ENCODE measurements around the gene CHCHD6.
A peak's percentile ranks its signal among the peaks of the same experiment; 100 is the strongest.

CHCHD6 gene

DNA sequence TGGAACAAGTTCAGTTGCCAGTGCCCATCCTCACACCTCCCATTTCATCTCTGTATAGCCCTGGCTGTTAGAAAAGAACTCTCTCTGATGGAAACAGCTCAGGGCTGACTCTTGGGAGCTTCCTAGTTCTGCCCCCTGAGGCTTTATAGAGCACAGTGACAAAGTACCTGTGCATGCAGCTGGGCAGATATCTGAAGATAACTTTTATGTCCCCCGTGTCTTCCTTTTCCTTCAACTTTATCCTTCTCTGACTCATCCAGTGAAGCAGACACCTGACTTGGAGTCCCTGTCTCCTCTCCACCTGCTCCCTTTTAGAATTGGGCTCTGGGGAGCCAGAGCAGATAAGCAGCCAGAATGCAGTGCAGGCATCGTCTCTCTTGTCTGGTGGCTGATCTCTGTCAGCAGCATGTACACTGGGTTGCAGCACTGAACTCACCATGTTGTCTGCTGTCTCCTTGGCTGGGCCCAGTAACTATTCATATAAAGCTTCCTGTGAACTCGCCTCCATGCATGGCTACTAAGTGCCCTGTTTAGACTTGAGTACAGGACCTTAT lies 225.0 kb downstream of the CHCHD6 start:
- no peak for DNase-seq

DNA sequence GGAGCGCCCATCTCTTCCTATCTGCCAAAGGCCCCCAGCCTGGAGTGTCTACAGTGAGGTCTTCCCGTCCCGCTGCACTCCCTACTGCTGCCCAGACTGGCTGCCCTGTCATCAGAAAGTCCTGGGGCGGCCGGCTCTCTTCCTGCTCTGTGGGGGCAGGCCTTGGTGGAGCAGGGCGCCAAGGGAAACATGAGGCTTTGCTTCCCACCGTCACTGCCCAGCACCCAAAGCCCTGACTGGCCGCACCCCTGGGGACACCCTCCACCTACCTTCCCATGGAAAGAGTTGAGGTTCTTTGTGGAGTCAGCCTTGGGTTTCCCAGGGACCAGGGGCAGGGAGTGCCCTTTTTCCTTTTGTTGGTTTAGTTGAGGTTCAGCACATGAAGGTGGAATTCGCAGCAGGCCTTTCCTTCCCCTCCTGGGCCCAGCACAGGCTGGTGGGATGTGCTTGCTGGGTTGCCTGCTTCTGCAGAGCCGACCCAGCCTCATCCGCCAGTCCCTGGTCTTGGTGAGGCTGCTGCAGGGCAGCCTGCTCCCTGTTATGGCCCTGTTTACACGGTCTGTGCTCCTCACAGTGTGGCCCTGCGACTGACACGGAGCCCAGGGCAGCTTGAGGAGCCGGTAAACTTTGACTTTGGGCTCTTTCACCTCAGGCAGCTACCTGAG lies 227.0 kb downstream of the CHCHD6 start:
- no peak for DNase-seq

GRCh38 chr3:126931806-126932187 lies 227.8 kb downstream of the CHCHD6 start:
- DNase-seq = no peak

GRCh38 chr3:126932188-126932931 lies 228.3 kb downstream of the CHCHD6 start:
- DNase-seq = no peak

- peak; percentile 5 for DNase-seq
Measured at GRCh38 chr3:126934031-126934531, 230.0 kb downstream of the CHCHD6 start.

GRCh38 chr3:126934991-126935390 lies 231.0 kb downstream of the CHCHD6 start:
- DNase-seq = no peak

- DNase-seq = no peak
Measured at GRCh38 chr3:126935756-126936509, 231.9 kb downstream of the CHCHD6 start.

- no peak for DNase-seq
Measured at GRCh38 chr3:126936853-126937425, 232.9 kb downstream of the CHCHD6 start.

GRCh38 chr3:126937533-126937932 lies 233.5 kb downstream of the CHCHD6 start:
- no peak for DNase-seq

GRCh38 chr3:126937973-126938372 lies 233.9 kb downstream of the CHCHD6 start:
- DNase-seq = no peak

- no peak for DNase-seq
Measured at GRCh38 chr3:126938520-126939337, 234.7 kb downstream of the CHCHD6 start.

- DNase-seq = no peak
Measured at GRCh38 chr3:126939338-126939718, 235.3 kb downstream of the CHCHD6 start.

GRCh38 chr3:126939733-126940132 lies 235.7 kb downstream of the CHCHD6 start:
- DNase-seq = no peak

DNA sequence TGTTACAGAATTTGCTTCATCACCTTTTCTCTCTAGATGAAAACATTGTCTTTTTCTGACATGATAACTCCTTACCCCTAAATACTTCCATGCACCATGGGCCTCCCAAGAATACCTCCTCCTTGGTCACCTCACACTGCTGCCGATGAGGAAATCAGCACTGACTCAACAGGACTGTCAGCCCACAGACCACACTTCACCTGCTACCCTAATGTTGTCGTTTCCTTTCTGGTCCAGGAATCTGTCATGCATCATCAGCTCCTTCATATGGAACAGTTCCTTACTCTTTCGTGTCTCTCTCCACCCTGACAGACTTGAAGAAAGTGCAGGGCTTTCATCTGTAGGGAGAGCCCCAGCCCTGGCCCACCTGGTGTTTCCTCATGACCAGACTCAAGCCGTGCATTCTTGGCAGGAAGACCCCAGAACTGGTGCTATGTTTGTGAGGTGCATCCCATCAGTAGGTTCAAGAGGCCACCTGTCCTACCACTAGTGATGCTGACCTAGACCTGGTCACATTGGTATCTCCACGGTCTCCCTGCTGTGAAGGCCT lies 237.8 kb downstream of the CHCHD6 start:
- DNase-seq = no peak

DNA sequence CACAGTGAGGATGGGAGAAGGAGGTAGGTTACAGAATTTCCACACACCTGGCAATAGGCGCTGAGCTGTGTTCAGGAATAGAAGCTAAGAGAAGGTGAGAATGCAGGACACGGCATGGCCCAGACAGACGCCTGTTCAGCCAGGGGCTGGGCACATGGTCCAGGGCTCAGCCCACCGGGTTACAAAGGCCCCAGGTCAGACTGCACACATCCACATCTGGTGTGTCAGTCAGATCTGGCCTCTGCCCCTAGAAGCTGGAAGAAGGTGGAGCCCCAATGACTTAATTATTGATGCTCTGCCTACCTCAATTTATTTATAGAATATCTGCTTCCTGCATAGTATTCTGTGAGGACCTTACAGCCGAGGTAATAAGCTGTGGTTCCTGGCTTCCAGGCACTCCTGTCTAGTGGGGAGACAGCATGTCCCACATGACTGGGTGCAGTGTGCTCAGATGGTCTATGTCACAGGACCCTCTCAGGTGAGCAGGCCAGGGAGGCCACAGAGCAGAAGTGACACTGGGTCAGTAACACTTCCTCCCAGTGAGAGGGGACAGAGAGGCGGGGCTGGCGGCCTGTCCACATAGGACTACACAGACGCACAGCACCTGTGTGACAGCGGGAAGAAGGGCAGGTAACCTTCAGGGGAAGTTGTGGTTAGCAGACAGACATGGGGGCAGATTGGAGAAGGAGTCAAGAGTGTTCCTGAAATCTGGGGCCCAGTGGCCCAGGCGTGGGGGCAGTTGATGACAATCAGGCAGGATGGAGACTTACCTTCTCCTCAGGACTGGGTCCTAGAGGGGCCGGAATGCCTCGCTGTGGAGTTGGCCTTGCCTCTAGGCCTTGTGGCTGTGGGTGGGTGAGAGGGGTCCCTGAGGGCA lies 240.3 kb downstream of the CHCHD6 start:
- DNase-seq = no peak

- DNase-seq = no peak
Measured at GRCh38 chr3:126945171-126945721, 241.2 kb downstream of the CHCHD6 start.

DNA sequence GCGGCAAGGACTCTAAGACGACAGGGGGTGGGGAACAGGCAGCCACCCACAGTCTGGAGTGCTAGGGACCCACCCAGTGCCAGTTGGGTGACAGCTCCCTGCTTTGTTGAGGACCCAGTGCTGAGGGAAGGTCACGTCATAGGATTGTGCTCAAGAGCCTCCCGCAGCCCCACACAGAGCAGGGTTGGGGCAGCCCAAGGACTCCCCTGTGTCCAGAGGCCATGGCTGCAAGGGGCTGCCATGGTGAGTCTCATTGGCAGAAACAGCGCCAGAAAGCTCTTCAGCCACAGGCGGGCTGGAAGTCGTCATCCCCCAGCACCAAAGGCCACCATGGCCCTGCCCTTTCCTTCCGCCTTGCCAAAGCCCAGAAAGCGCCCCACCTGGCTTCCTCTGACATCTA lies 241.9 kb downstream of the CHCHD6 start:
- DNase-seq = no peak

- no peak for DNase-seq
Measured at GRCh38 chr3:126946405-126946804, 242.4 kb downstream of the CHCHD6 start.

DNA sequence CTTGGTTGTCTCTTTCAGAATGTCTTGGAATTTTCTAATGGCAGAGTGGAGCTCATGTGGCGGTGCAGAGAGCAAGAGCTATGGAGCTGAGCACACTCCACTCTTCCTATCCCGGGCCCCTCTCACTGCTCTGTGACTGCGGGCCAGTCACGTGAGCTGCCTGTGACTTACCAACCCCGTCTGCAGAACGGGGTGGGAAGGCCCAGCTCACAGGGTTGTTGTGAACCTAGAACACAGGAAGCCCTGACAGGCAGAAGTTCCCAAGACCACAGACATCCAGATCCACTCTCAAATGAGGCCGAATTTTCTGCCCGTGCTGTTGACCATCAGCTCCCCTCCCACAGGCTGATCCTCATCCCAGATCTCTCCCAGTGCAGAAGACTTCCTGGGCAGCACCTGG lies 243.4 kb downstream of the CHCHD6 start:
- DNase-seq = no peak

GRCh38 chr3:126948980-126949535 lies 245.0 kb downstream of the CHCHD6 start:
- DNase-seq = no peak
